Lower lobe of right lung (tissue), 2 donors: ENCODE data around the gene SELPLG. TPM values are rescaled to one million over a fixed set of nuclear protein-coding genes. Genes with fewer than 3 reads are reported as not detected.
"Not testable (repeated sequence)": the region's sequence is repeated elsewhere in the genome, so short reads cannot be mapped to it uniquely, and the experiment has no call there.

Experiments
- ATAC-seq, 2 donors: fragments of 200-7000 bp; cut with Tn5 transposase; one replicate each; pipeline ENCODE4 v1.9.1; 2020 to 2022; ENCODE audit warnings: mild to moderate bottlenecking in 2 of 2, moderate library complexity in 2 of 2
- DNase-seq: peaks from one replicate; pipeline ENCODE4 v3.0.0-alpha.2; 2020
- H3K27ac ChIP-seq: fragments of 200-600 bp; one replicate; pipeline ENCODE4 v1.8.0; 2022
- H3K27me3 ChIP-seq: fragments of 200-600 bp; one replicate; pipeline ENCODE4 v1.8.0; 2022; ENCODE audit warnings: low read depth
- H3K36me3 ChIP-seq: fragments of 200-600 bp; one replicate; pipeline ENCODE4 v1.8.0; 2022; ENCODE audit warnings: mild to moderate bottlenecking
- H3K4me1 ChIP-seq: fragments of 200-600 bp; one replicate; pipeline ENCODE4 v1.8.0; 2022
- H3K4me3 ChIP-seq: fragments of 200-600 bp; one replicate; pipeline ENCODE4 v1.8.0; 2022; ENCODE audit warnings: mild to moderate bottlenecking
- H3K9me3 ChIP-seq: fragments of 200-600 bp; one replicate; pipeline ENCODE4 v1.8.0; 2022
- intact Hi-C: fragments of 100-400 bp; cut with DNase I; formaldehyde crosslinking; loops from one replicate; pipeline ENCODE4 v1.11.0; 2022
- total RNA-seq: library from RNA; stranded (reverse); fragmentation: NEBNext Ultra II Directional; extraction: Animal tissue kit (Norgen Biotek cat#: 25700); gene quantifications from one replicate; pipeline ENCODE4 v1.2.1, GENCODE V29; 2021
- TF ChIP-seq, protein P1 (sequence below): fragments of 200-600 bp; IDR thresholded peaks from one replicate; pipeline ENCODE4 v1.8.0; 2022; ENCODE audit warnings: antibody characterized with exemption, mild to moderate bottlenecking
- donor health status: DM: no; HTN: yes; CAD: no; lungs with severe emphysema.

The SELPLG gene
- total RNA-seq, 1 donor from 2014 or later, result 59.9 TPM

GRCh38 chr12:108591267-108591980 lies 42.3 kb downstream of the SELPLG start:
- TF ChIP-seq, protein P1, sequence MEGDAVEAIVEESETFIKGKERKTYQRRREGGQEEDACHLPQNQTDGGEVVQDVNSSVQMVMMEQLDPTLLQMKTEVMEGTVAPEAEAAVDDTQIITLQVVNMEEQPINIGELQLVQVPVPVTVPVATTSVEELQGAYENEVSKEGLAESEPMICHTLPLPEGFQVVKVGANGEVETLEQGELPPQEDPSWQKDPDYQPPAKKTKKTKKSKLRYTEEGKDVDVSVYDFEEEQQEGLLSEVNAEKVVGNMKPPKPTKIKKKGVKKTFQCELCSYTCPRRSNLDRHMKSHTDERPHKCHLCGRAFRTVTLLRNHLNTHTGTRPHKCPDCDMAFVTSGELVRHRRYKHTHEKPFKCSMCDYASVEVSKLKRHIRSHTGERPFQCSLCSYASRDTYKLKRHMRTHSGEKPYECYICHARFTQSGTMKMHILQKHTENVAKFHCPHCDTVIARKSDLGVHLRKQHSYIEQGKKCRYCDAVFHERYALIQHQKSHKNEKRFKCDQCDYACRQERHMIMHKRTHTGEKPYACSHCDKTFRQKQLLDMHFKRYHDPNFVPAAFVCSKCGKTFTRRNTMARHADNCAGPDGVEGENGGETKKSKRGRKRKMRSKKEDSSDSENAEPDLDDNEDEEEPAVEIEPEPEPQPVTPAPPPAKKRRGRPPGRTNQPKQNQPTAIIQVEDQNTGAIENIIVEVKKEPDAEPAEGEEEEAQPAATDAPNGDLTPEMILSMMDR, result no peak
- no peaks in the 10 kb centered on the region for H3K36me3 ChIP-seq
- no peak for ATAC-seq
- intact Hi-C loops, result no loop called here
- no peaks in the 10 kb centered on the region for H3K27me3 ChIP-seq
- H3K4me3 ChIP-seq, result no peak overlapping the region
- no peaks in the 10 kb centered on the region for H3K4me1 ChIP-seq
- no peak overlapping the region for H3K27ac ChIP-seq
- no peaks in the 10 kb centered on the region for H3K9me3 ChIP-seq
- DNase-seq, result no peak

- H3K27me3 ChIP-seq, H3K4me3 ChIP-seq, H3K4me1 ChIP-seq, H3K27ac ChIP-seq, intact Hi-C loops, H3K9me3 ChIP-seq, ATAC-seq, H3K36me3 ChIP-seq, DNase-seq: not testable (repeated sequence)
These were observed 43.2 kb downstream of the SELPLG start for GRCh38 chr12:108590463-108590862.

DNA sequence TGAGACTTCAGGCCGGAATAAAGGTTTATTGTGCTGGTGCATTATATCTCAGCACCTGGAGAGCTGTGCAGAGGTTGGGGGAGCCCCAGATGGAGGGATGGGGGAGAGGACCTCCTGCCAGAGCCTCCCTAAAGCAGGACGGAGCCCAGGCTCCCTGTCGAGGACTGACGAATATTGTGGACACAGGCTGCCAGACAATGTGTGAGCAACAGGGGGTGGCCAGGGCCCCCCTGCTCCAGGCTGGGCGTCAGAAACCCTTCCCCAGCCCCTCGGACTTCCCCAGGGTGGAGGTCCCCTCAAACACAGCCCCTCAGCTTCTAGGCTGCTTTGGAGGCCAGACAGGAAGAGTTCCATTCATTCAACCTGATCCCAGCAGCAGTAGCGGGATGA lies 43.9 kb downstream of the SELPLG start:
- no peak overlapping the region for H3K27ac ChIP-seq
- no peak for DNase-seq

GRCh38 chr12:108589028-108589839 lies 44.5 kb downstream of the SELPLG start:
- ATAC-seq (no peak), DNase-seq (no peak)
- no peak overlapping the region for H3K4me3 ChIP-seq

More for the DNA sequence above, 43.9 kb downstream of the SELPLG start:
- no peak for ATAC-seq
- intact Hi-C loops, result no loop called here
- no peaks in the 10 kb centered on the region for H3K9me3 ChIP-seq
- TF ChIP-seq, protein P1, result no peak
- H3K27me3 ChIP-seq, result no peaks in the 10 kb centered on the region
- no peaks in the 10 kb centered on the region for H3K36me3 ChIP-seq
- no peak overlapping the region for H3K4me3 ChIP-seq
- no peaks in the 10 kb centered on the region for H3K4me1 ChIP-seq

GRCh38 chr12:108587826-108588225 lies 45.9 kb downstream of the SELPLG start:
- TF ChIP-seq, protein P1, result no peak
- peak in 1 of 2 donors; percentile 33 for ATAC-seq
- Histone ChIP-seq H3K4me1 (no peaks in the 10 kb centered on the region), H3K27me3 (no peaks in the 10 kb centered on the region), H3K9me3 (no peaks in the 10 kb centered on the region), H3K36me3 (no peaks in the 10 kb centered on the region), H3K4me3 (no peak overlapping the region), H3K27ac (no peak overlapping the region)
- intact Hi-C loops, result no loop called here
- DNase-seq, result no peak

More at GRCh38 chr12:108589028-108589839, 44.5 kb downstream of the SELPLG start:
- Histone ChIP-seq H3K4me1 (no peaks in the 10 kb centered on the region), H3K9me3 (no peaks in the 10 kb centered on the region), H3K27ac (no peak overlapping the region), H3K36me3 (no peaks in the 10 kb centered on the region), H3K27me3 (no peaks in the 10 kb centered on the region)
- intact Hi-C loops, result no loop called here
- TF ChIP-seq, protein P1, result no peak

DNA sequence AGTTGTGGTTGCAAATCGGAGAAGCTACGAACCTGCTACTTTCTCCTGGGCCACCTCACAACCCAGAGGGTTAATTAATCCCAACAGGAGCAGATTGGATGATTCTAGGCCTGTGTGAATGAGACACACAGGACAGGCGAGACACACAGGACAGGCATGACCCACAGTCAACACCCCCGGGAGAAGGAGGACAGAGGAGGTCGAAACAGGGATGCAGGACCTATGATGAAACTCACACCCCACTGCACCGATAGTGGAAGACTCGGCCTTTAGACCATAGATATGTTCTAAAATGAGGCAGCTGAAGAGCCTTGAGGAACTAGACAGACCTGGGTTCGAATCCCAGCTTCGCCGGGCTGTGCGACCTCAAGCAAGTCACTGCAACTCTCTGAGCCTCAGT lies 47.4 kb downstream of the SELPLG start:
- Histone ChIP-seq H3K4me1 (no peaks in the 10 kb centered on the region), H3K27me3 (no peaks in the 10 kb centered on the region), H3K27ac (no peak overlapping the region), H3K9me3 (no peaks in the 10 kb centered on the region), H3K36me3 (no peaks in the 10 kb centered on the region), H3K4me3 (no peak overlapping the region)
- TF ChIP-seq, protein P1, result no peak
- intact Hi-C loops, result no loop called here
- ATAC-seq, result no peak
- no peak for DNase-seq
